SK-N-SH treated with all-trans-retinoic acid at 6 μM for 48 hours (cell line): ENCODE data around the gene CHD3.

ENCODE experiments used
- ATAC-seq: fragments of 200-7000 bp; cut with Tn5 transposase; 3 replicates; pipeline ENCODE4 v1.9.1; 2020; ENCODE audit warnings: mild to moderate bottlenecking, moderate library complexity
- ARNTL ChIP-seq: fragments of 450-650 bp; formaldehyde crosslinking; IDR thresholded peaks from 2 replicates; pipeline ENCODE4 v1.5.0; 2020; ENCODE audit warnings: low read depth, mild to moderate bottlenecking, moderate library complexity, borderline replicate concordance
- CSDC2 ChIP-seq: fragments of 250-450 bp; sonication (Bioruptor Pico); IDR thresholded peaks from 2 replicates; pipeline ENCODE4 v1.5.0; 2020; ENCODE audit warnings: mild to moderate bottlenecking, moderate library complexity
- CSRNP3 ChIP-seq: fragments of 250-450 bp; sonication (Bioruptor Pico); IDR thresholded peaks from 2 replicates; pipeline ENCODE4 v1.5.1; 2021; ENCODE audit warnings: mild to moderate bottlenecking, moderate library complexity
- ESRRG ChIP-seq: fragments of 250-450 bp; sonication (Bioruptor Pico); IDR thresholded peaks from 2 replicates; pipeline ENCODE4 v1.6.1; 2021; ENCODE audit warnings: mild to moderate bottlenecking
- GLIS3 ChIP-seq: fragments of 250-450 bp; sonication (Bioruptor Pico); IDR thresholded peaks from 2 replicates; pipeline ENCODE4 v1.5.0; 2020; ENCODE audit warnings: mild to moderate bottlenecking, moderate library complexity
- ISL1 ChIP-seq: fragments of 250-450 bp; sonication (Bioruptor Pico); IDR thresholded peaks from 2 replicates; pipeline ENCODE4 v2.1.2; 2022; ENCODE audit warnings: mild to moderate bottlenecking, moderate library complexity
- OSR1 ChIP-seq: fragments of 250-450 bp; sonication (Bioruptor Pico); IDR thresholded peaks from 2 replicates; pipeline ENCODE4 v1.8.0; 2022; ENCODE audit warnings: moderate library complexity, mild to moderate bottlenecking, inconsistent platforms
- RARB ChIP-seq: fragments of 250-450 bp; sonication (Bioruptor Pico); IDR thresholded peaks from 2 replicates; pipeline ENCODE4 v1.8.0; 2021; ENCODE audit warnings: mild to moderate bottlenecking, moderate library complexity
- TCF4 ChIP-seq: fragments of 250-450 bp; sonication (Bioruptor Pico); IDR thresholded peaks from 2 replicates; pipeline ENCODE4 v1.8.0; 2021; ENCODE audit warnings: mild to moderate bottlenecking, moderate library complexity, borderline replicate concordance
- TSHZ2 ChIP-seq: fragments of 250-450 bp; sonication (Bioruptor Pico); IDR thresholded peaks from 2 replicates; pipeline ENCODE4 v1.5.0; 2020; ENCODE audit warnings: mild to moderate bottlenecking, moderate library complexity
- ZFP3 ChIP-seq: fragments of 250-450 bp; sonication (Bioruptor Pico); IDR thresholded peaks from 2 replicates; pipeline ENCODE4 v1.5.0; 2020; ENCODE audit warnings: mild to moderate bottlenecking, moderate library complexity
- ZFP30 ChIP-seq: fragments of 450-650 bp; formaldehyde crosslinking; IDR thresholded peaks from 2 replicates; pipeline ENCODE4 v1.5.0; 2022; ENCODE audit warnings: mild to moderate bottlenecking, moderate library complexity
- ZNF565 ChIP-seq: fragments of 450-650 bp; formaldehyde crosslinking; conservative IDR thresholded peaks from 2 replicates; pipeline ENCODE4 v1.5.0; 2020; ENCODE audit warnings: low read depth, mild to moderate bottlenecking, moderate library complexity
- ZNF70 ChIP-seq: fragments of 450-650 bp; formaldehyde crosslinking; IDR thresholded peaks from 2 replicates; pipeline ENCODE4 v1.5.0; 2020; ENCODE audit warnings: mild to moderate bottlenecking, moderate library complexity
- ZNF8 ChIP-seq: fragments of 450-650 bp; formaldehyde crosslinking; IDR thresholded peaks from 2 replicates; pipeline ENCODE4 v1.5.0; 2020; ENCODE audit warnings: mild to moderate bottlenecking, moderate library complexity
- TF ChIP-seq, protein P1 (sequence below): fragments of 250-450 bp; sonication (Bioruptor Pico); IDR thresholded peaks from 2 replicates; pipeline ENCODE4 v1.5.1; 2020; ENCODE audit warnings: low read depth, mild to moderate bottlenecking, moderate library complexity

Gene CHD3

GRCh38 chr17:7856011-7856810 lies 32.4 kb upstream of the CHD3 start:
- no peak for ATAC-seq
- TF ChIP-seq CSDC2 (no peak), TCF4 (CRISPR knock-in tag) (no peak), ZNF8 (no peak), ZNF70 (no peak), GLIS3 (CRISPR knock-in tag) (peak; percentile 24; the same call in 1 of the 2 replicates)
- TF ChIP-seq, all 23 proteins: peak for 1

DNA sequence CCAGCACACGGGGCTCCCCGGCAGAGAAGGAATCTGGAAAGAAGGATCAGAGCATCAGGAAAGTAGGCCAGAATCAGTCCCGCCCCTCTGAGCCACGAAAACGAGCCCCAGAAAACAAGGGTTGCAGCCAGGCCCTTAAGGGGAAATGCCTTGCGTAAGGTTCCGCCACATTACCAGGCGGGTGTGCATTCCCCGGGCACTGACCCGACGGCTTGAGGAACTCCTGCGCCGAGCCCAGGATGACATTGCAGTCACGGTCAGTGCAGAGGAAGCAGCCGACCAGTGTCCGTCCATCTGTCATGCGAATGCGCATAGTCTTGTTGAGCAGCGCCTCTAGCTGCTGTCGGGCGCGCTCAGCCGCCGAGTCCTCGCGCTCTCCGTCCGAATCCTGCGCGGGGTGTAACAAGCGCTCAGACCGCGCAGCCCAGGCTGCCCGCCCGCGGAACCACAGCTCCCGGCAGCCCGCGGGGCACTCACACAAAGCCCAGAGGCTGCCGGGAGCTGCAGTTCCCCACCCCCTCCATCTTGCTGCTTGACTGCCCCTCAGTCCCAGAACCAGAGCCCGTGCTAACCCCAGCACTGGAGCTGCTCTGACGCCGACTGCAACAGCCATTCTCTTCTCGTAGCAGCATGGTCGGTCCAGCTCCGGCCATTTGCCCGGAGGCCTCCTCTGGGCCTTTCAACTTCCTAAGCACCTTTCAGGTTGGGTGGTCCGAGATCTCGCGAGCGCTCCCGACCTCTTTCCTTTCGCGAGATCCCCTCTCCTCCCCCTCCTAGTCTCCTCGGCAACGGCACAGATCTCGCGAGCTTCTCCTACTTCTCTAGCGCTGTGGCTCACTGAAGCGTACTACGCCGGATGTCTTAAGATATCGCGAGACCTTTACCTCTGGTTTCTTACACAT lies 31.5 kb upstream of the CHD3 start, which contains the start of gene NAA38:
NAA38 (minus strand) TSS at position 749 of the 902 bp plus-strand sequence; CDS start at position 653, 96 bp downstream.
- peak; percentile 90 for ATAC-seq

GRCh38 chr17:7857713-7858521 lies 30.7 kb upstream of the CHD3 start, which contains the start of gene CYB5D1:
Gene CYB5D1, plus strand, starts transcription at chr17:7858003. Its CDS starts 132 bp downstream, at chr17:7858135.
- TF ChIP-seq ESRRG (CRISPR knock-in tag) (no peak), ZNF565 (CRISPR knock-in tag) (no peak), ARNTL (CRISPR knock-in tag) (no peak), ISL1 (no peak), TSHZ2 (CRISPR knock-in tag) (0 out of 2 replicates have a peak, but pooled peaks have one; percentile 24), RARB (CRISPR knock-in tag) (0 out of 2 replicates have a peak, but pooled peaks have one; percentile 38), GLIS3 (CRISPR knock-in tag) (0 out of 2 replicates have a peak, but pooled peaks have one; percentile 16), TCF4 (CRISPR knock-in tag) (no peak; the same call in 1 of the 2 replicates), OSR1 (CRISPR knock-in tag) (no peak)
- TF ChIP-seq, protein P1, sequence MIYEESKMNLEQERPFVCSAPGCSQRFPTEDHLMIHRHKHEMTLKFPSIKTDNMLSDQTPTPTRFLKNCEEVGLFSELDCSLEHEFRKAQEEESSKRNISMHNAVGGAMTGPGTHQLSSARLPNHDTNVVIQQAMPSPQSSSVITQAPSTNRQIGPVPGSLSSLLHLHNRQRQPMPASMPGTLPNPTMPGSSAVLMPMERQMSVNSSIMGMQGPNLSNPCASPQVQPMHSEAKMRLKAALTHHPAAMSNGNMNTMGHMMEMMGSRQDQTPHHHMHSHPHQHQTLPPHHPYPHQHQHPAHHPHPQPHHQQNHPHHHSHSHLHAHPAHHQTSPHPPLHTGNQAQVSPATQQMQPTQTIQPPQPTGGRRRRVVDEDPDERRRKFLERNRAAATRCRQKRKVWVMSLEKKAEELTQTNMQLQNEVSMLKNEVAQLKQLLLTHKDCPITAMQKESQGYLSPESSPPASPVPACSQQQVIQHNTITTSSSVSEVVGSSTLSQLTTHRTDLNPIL (CRISPR knock-in tag): no peak
- TF ChIP-seq, all 23 proteins: peak for 3
- peak; percentile 40 for ATAC-seq

More for the DNA sequence above, 31.5 kb upstream of the CHD3 start, which contains the start of gene NAA38:
- TF ChIP-seq GLIS3 (CRISPR knock-in tag) (peak; percentile 57; the same call in 1 of the 2 replicates), ZFP30 (CRISPR knock-in tag) (no peak), ZFP3 (CRISPR knock-in tag) (peak; percentile 63), TSHZ2 (CRISPR knock-in tag) (peak; percentile 73), CSDC2 (0 out of 2 replicates have a peak, but pooled peaks have one; percentile 56)

GRCh38 chr17:7858522-7858810 lies 30.1 kb upstream of the CHD3 start:
- ATAC-seq: peak; percentile 32
- TF ChIP-seq CSRNP3: no peak
